Naive thymus-derived CD4-positive, alpha-beta T cell (primary cell): ENCODE data around the gene SCN2A. TPM values are rescaled to one million over a fixed set of nuclear protein-coding genes. Genes with fewer than 3 reads are reported as not detected.
"Not testable (repeated sequence)": the region's sequence is repeated elsewhere in the genome, so short reads cannot be mapped to it uniquely, and the experiment has no call there.

Experiments
- ATAC-seq: fragments of 150-1000 bp; cut with Tn5 transposase; 2 replicates; pipeline ENCODE4 v1.10.0; 2021; ENCODE audit warnings: mild to moderate bottlenecking, moderate library complexity
- CTCF ChIA-PET: fragments of 350-600 bp; sonication (Branson Sonifier 250); formaldehyde crosslinking; loops from one replicate; lab custom pipeline; 2021; ENCODE audit warnings: antibody characterized with exemption; lab: Charles Lee
- POLR2A ChIA-PET: fragments of 350-600 bp; sonication (Branson Sonifier 250); formaldehyde crosslinking; loops from one replicate; lab custom pipeline; 2021; ENCODE audit warnings: antibody characterized with exemption, inconsistent platforms; lab: Charles Lee
- DNase-seq, 9 donors: peaks; one replicate each; pipeline versions ENCODE4 v3.0.0 to v3.0.0-alpha.2; 2020 to 2022; ENCODE audit warnings: mixed read lengths in 1 of 9
- H3K27ac ChIP-seq: one replicate; pipeline ENCODE4 v1.7.0; 2013; ENCODE audit warnings: mild to moderate bottlenecking, low read depth, low read length, moderate library complexity
- H3K27me3 ChIP-seq, 2 donors: one replicate each; pipeline ENCODE4 v1.7.0; 2013; ENCODE audit warnings: low read length in 2 of 2, mild to moderate bottlenecking in 2 of 2, moderate library complexity in 2 of 2; ENCODE audit not compliant: control insufficient read depth in 2 of 2, insufficient read depth in 2 of 2
- H3K36me3 ChIP-seq, 3 experiments: 1 replicate in 2 of 3; 2 replicates in 1 of 3; pipeline ENCODE4 v1.7.0; 2013; ENCODE audit warnings: low read length in 3 of 3, mild to moderate bottlenecking in 3 of 3, moderate library complexity in 1 of 3; ENCODE audit not compliant: insufficient read depth in 3 of 3, control insufficient read depth in 2 of 3
- H3K4me1 ChIP-seq, 2 donors: one replicate each; pipeline ENCODE4 v1.7.0; 2013; ENCODE audit warnings: low read length in 2 of 2, mild to moderate bottlenecking in 2 of 2, moderate library complexity in 1 of 2; ENCODE audit not compliant: control insufficient read depth in 2 of 2, insufficient read depth in 2 of 2
- H3K4me3 ChIP-seq: 2 replicates; pipeline ENCODE4 v1.7.0; 2013; ENCODE audit warnings: mild to moderate bottlenecking, low read length
- H3K9me3 ChIP-seq, 3 experiments: 1 replicate in 2 of 3; 2 replicates in 1 of 3; pipeline ENCODE4 v1.7.0; 2013; ENCODE audit warnings: low read length in 3 of 3; ENCODE audit not compliant: control insufficient read depth in 2 of 3
- H3K27ac Mint-ChIP-seq, 9 donors: one replicate each; pipeline ENCODE4 v1.8.0; 2020 to 2022; ENCODE audit warnings: mixed read lengths in 9 of 9, mild to moderate bottlenecking in 8 of 9, moderate library complexity in 5 of 9, inconsistent platforms in 2 of 9
- H3K27me3 Mint-ChIP-seq, 5 donors: one replicate each; pipeline ENCODE4 v1.8.0; 2021 to 2022; ENCODE audit warnings: mixed read lengths in 5 of 5, mild to moderate bottlenecking in 1 of 5
- H3K36me3 Mint-ChIP-seq, 5 donors: one replicate each; pipeline ENCODE4 v1.8.0; 2020 to 2022; ENCODE audit warnings: mixed read lengths in 5 of 5, mild to moderate bottlenecking in 3 of 5, inconsistent platforms in 1 of 5
- H3K4me1 Mint-ChIP-seq, 7 donors: one replicate each; pipeline ENCODE4 v1.8.0; 2020 to 2022; ENCODE audit warnings: mixed read lengths in 7 of 7, mild to moderate bottlenecking in 3 of 7, inconsistent platforms in 1 of 7
- H3K4me3 Mint-ChIP-seq, 10 donors: one replicate each; pipeline ENCODE4 v1.8.0; 2020 to 2022; ENCODE audit warnings: mild to moderate bottlenecking in 10 of 10, mixed read lengths in 10 of 10, moderate library complexity in 6 of 10, inconsistent platforms in 2 of 10
- H3K9me3 Mint-ChIP-seq, 11 donors: one replicate each; pipeline ENCODE4 v1.8.0; 2020 to 2022; ENCODE audit warnings: mixed read lengths in 11 of 11, mild to moderate bottlenecking in 4 of 11, inconsistent platforms in 1 of 11, moderate library complexity in 1 of 11
- intact Hi-C, 2 donors: fragments of 100-400 bp; cut with micrococcal nuclease; formaldehyde crosslinking; loops; one replicate each; pipeline ENCODE4 v1.15.1; 2023
- polyA plus RNA-seq, 2 donors: library from polyadenylated mRNA; unstranded; fragments of 300-500 nt; fragmentation: Illumina TruSeq; gene quantifications; one replicate each; pipeline ENCODE4 v1.2.3, GENCODE V29; 2021
- total RNA-seq, 6 experiments: library from RNA in 5 of 6; stranded (reverse) in 5 of 6; gene quantifications; 1 replicate in 5 of 6; 2 replicates in 1 of 6; pipeline ENCODE4 v1.2.3 and lab custom pipeline; 2021 to 2026

The SCN2A gene
- total and polyA plus RNA-seq, 7 experiments from 2014 or later, result not detected

DNA sequence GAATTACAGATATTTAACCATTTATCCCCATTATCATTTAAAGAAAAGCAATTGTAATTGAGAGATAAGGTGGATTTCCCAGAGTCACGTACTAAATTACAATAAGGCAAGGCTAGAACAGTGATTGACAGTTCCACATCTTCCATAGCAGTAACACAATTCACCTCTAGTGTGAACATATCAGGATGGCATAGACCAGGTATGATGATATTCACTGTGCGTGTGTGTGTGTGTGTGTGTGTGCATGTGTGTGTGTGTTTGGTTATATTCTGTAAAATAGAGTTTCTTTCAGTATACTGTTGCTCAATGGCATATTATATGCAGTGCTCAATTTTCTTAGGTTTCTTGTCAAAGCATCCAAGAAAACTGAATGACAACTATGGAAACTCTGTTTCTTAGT, 1.7 kb downstream of the SCN2A start:
- intact Hi-C loops, result no loop called here
- no peaks in the 10 kb centered on the region for H3K36me3 ChIP-seq
- H3K4me1 ChIP-seq, result no peaks in the 10 kb centered on the region
- Mint-ChIP-seq H3K27me3 (peaks cover 0 to 9% (median 0%) of the 10 kb centered on the region in 5 donors), H3K4me1 (no peaks in the 10 kb centered on the region), H3K4me3 (no peak overlapping the region), H3K36me3 (no peaks in the 10 kb centered on the region), H3K27ac (no peak overlapping the region), H3K9me3 (peaks cover 0 to 7% (median 0%) of the 10 kb centered on the region in 11 donors)
- ChIA-PET CTCF (no interaction called here), POLR2A (no interaction called here)
- DNase-seq, result no peak
- no peak overlapping the region for H3K4me3 ChIP-seq
- no peak overlapping the region for H3K27ac ChIP-seq
- no peaks in the 10 kb centered on the region for H3K9me3 ChIP-seq
- no peak for ATAC-seq
- no peaks in the 10 kb centered on the region for H3K27me3 ChIP-seq

DNA sequence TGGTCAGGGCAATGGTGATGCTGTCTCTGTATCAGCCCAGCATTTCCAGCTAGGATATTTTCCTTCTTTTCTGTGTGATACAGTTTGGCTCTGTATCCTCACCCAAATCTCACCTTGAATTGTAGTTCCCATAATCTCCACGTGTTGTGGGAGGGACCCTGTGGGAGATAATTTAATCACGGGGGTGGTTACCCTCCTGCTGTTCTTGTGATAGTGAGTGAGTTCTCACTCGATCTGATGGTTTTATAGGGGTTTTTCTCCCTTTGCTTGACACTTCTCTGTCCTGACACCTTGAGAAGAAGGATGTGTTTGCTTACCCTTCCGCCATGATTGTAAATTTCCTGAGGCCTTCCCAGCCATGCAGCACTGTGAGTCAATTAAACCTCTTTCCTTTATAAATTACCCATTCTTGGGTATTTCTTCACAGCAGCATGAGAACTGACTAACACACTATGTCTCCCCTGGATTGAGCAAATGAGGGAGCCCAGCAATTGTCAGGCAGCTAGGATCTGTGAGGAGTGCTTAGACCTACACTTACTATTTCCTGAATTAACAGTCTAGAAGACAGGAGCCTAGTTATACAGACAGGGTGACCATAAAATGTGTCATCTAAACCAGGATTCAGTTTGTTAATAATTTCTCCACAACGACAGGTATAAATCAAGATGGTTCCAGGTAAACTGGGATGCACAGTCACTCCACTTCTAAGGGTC, 6.0 kb downstream of the SCN2A start:
- Mint-ChIP-seq H3K36me3 (no peaks in the 10 kb centered on the region), H3K27me3 (peaks cover 0 to 4% (median 0%) of the 10 kb centered on the region in 5 donors), H3K9me3 (no peaks in the 10 kb centered on the region), H3K4me3 (no peak overlapping the region), H3K27ac (no peak overlapping the region), H3K4me1 (peaks cover 0 to 1% (median 0%) of the 10 kb centered on the region in 7 donors)
- intact Hi-C loops, result no loop called here
- Histone ChIP-seq H3K9me3 (no peaks in the 10 kb centered on the region), H3K27me3 (no peaks in the 10 kb centered on the region), H3K36me3 (no peaks in the 10 kb centered on the region), H3K4me1 (no peaks in the 10 kb centered on the region), H3K4me3 (no peak overlapping the region), H3K27ac (no peak overlapping the region)
- ChIA-PET POLR2A (no interaction called here), CTCF (no interaction called here)
- ATAC-seq (no peak), DNase-seq (no peak)

DNA sequence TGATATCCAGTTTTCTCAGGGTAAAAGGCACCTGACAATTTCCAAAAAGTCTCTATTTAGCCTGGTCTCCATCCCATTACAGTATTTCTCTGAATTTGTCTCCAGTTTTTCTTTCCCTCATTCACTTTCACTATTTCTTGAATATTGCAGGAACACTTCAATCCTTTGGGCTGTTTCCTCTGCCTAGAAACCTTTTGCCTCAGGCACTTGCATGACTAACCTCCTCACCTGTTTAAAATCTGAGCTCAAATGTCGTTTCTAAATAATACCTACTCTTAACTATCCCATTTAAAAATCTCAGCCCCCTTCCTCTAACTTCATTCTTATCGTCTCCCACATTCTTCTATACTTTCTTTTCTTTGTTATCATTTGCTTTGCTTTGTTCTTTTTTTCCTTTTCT, 9.0 kb downstream of the SCN2A start:
- Histone ChIP-seq H3K27ac (no peak overlapping the region), H3K9me3 (no peaks in the 10 kb centered on the region), H3K27me3 (no peaks in the 10 kb centered on the region), H3K4me1 (no peaks in the 10 kb centered on the region), H3K4me3 (no peak overlapping the region), H3K36me3 (no peaks in the 10 kb centered on the region)
- Mint-ChIP-seq H3K4me1 (peaks cover 0 to 1% (median 0%) of the 10 kb centered on the region in 7 donors), H3K36me3 (no peaks in the 10 kb centered on the region), H3K4me3 (no peak overlapping the region), H3K9me3 (no peaks in the 10 kb centered on the region), H3K27ac (no peak overlapping the region), H3K27me3 (peaks cover 0 to 7% (median 4%) of the 10 kb centered on the region in 5 donors)
- ChIA-PET POLR2A (no interaction called here), CTCF (no interaction called here)
- ATAC-seq, result no peak
- intact Hi-C loops, result no loop called here
- DNase-seq, result no peak

DNA sequence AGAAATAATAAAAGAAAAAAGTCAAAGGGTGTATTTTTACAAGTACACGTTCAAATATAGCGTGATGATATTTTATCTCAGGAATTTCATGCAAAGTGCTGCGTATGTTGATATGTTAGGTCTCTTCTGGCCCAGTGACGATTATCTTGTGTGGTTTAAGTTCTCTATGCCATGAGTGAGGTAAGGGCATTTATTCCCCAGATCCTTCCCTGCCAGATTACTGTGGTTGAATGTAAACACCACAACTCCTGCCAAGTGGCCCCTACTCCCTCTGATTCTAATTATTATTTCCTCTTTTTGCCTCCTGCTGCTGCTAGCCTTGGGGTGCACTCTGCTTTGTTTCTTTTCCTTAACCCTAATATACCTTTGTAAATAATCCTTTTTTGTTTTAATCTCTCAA, 12.2 kb downstream of the SCN2A start:
- no peak overlapping the region for H3K4me3 ChIP-seq
- H3K27me3 Mint-ChIP-seq, result peaks cover 0 to 14% (median 4%) of the 10 kb centered on the region in 5 donors
- H3K4me1 ChIP-seq, result no peaks in the 10 kb centered on the region
- no peaks in the 10 kb centered on the region for H3K9me3 Mint-ChIP-seq
- intact Hi-C loops, result no loop called here
- ATAC-seq (no peak), DNase-seq (no peak)
- ChIA-PET CTCF (no interaction called here), POLR2A (no interaction called here)
- no peak overlapping the region for H3K4me3 Mint-ChIP-seq
- peaks cover 0 to 1% (median 0%) of the 10 kb centered on the region in 7 donors for H3K4me1 Mint-ChIP-seq
- H3K27ac ChIP-seq, result no peak overlapping the region
- no peaks in the 10 kb centered on the region for H3K9me3 ChIP-seq
- no peaks in the 10 kb centered on the region for H3K36me3 ChIP-seq
- no peaks in the 10 kb centered on the region for H3K36me3 Mint-ChIP-seq
- H3K27me3 ChIP-seq, result no peaks in the 10 kb centered on the region
- no peak overlapping the region for H3K27ac Mint-ChIP-seq

- peaks cover 0 to 24% (median 11%) of the 10 kb centered on the region in 5 donors for H3K27me3 Mint-ChIP-seq
- Histone ChIP-seq H3K27ac (no peak overlapping the region), H3K4me1 (no peaks in the 10 kb centered on the region), H3K9me3 (no peaks in the 10 kb centered on the region), H3K27me3 (no peaks in the 10 kb centered on the region), H3K4me3 (no peak overlapping the region), H3K36me3 (no peaks in the 10 kb centered on the region)
- no peaks in the 10 kb centered on the region for H3K36me3 Mint-ChIP-seq
- peaks cover 0 to 1% (median 0%) of the 10 kb centered on the region in 7 donors for H3K4me1 Mint-ChIP-seq
- DNase-seq (no peak), ATAC-seq (no peak)
- no peaks in the 10 kb centered on the region for H3K9me3 Mint-ChIP-seq
- POLR2A ChIA-PET, result no interaction called here
- H3K27ac Mint-ChIP-seq, result no peak overlapping the region
- intact Hi-C loops, result no loop called here
- CTCF ChIA-PET, result no interaction called here
- H3K4me3 Mint-ChIP-seq, result no peak overlapping the region
Measured at GRCh38 chr2:165253178-165253577, 14.0 kb downstream of the SCN2A start.

GRCh38 chr2:165256618-165257017, 17.4 kb downstream of the SCN2A start:
- Histone ChIP-seq H3K27ac (no peak overlapping the region), H3K36me3 (no peaks in the 10 kb centered on the region), H3K4me3 (no peak overlapping the region), H3K9me3 (no peaks in the 10 kb centered on the region), H3K27me3 (no peaks in the 10 kb centered on the region), H3K4me1 (no peaks in the 10 kb centered on the region)
- Mint-ChIP-seq H3K27me3 (peaks cover 0 to 37% (median 12%) of the 10 kb centered on the region in 5 donors), H3K4me3 (no peak overlapping the region), H3K9me3 (peaks cover 0 to 4% (median 0%) of the 10 kb centered on the region in 11 donors), H3K27ac (no peak overlapping the region), H3K4me1 (no peaks in the 10 kb centered on the region), H3K36me3 (no peaks in the 10 kb centered on the region)
- ATAC-seq (no peak), DNase-seq (no peak)
- CTCF ChIA-PET, result no interaction called here
- intact Hi-C loops, result no loop called here
- POLR2A ChIA-PET, result interaction anchor here (0.7 kb wide), 1 partner anchor 35 kb away, joined by 3 read pairs; no protein-coding TSS in a partner anchor

- H3K36me3 Mint-ChIP-seq, H3K36me3 ChIP-seq, H3K27me3 ChIP-seq, intact Hi-C loops, ATAC-seq, H3K9me3 ChIP-seq, H3K4me3 Mint-ChIP-seq, H3K4me1 ChIP-seq, H3K9me3 Mint-ChIP-seq, H3K4me3 ChIP-seq, H3K4me1 Mint-ChIP-seq, POLR2A ChIA-PET, DNase-seq, H3K27ac ChIP-seq, H3K27ac Mint-ChIP-seq: not testable (repeated sequence)
- H3K27me3 Mint-ChIP-seq, result peaks cover 0 to 31% (median 12%) of the 10 kb centered on the region in 5 donors
- CTCF ChIA-PET, result interaction anchor here (0.6 kb wide), 1 partner anchor 13 kb away, joined by 3 read pairs; no protein-coding TSS in a partner anchor
Measured at GRCh38 chr2:165260347-165260746, 21.1 kb downstream of the SCN2A start.
